ENCODE measurements around the gene MOG.
"Not testable (repeated sequence)": the region's sequence is repeated elsewhere in the genome, so short reads cannot be mapped to it uniquely, and the experiment has no call there.

DNA sequence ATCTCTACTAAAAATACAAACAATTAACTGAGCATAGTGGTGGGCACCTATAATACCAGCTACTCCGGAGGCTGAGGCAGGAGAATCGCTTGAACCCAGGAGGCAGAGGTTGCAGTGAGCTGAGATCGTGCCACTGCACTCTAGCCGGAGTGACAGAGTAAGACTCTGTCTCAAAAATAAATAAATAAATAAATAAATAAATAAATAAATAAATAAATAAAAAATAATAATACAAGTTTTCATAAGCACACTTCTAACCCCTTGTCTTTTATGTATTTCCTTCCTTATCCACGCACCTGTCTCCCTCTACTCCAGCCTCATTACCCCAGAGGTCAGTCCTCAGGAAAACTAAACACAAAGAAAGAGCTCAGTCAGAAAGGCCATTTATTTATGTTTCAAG is 15.2 kb downstream of the MOG start:
- TF ChIP-seq, protein P1, sequence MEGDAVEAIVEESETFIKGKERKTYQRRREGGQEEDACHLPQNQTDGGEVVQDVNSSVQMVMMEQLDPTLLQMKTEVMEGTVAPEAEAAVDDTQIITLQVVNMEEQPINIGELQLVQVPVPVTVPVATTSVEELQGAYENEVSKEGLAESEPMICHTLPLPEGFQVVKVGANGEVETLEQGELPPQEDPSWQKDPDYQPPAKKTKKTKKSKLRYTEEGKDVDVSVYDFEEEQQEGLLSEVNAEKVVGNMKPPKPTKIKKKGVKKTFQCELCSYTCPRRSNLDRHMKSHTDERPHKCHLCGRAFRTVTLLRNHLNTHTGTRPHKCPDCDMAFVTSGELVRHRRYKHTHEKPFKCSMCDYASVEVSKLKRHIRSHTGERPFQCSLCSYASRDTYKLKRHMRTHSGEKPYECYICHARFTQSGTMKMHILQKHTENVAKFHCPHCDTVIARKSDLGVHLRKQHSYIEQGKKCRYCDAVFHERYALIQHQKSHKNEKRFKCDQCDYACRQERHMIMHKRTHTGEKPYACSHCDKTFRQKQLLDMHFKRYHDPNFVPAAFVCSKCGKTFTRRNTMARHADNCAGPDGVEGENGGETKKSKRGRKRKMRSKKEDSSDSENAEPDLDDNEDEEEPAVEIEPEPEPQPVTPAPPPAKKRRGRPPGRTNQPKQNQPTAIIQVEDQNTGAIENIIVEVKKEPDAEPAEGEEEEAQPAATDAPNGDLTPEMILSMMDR (IDR thresholded peaks at IDR 0.05) = not testable (repeated sequence)
- TF ChIP-seq, protein P2, sequence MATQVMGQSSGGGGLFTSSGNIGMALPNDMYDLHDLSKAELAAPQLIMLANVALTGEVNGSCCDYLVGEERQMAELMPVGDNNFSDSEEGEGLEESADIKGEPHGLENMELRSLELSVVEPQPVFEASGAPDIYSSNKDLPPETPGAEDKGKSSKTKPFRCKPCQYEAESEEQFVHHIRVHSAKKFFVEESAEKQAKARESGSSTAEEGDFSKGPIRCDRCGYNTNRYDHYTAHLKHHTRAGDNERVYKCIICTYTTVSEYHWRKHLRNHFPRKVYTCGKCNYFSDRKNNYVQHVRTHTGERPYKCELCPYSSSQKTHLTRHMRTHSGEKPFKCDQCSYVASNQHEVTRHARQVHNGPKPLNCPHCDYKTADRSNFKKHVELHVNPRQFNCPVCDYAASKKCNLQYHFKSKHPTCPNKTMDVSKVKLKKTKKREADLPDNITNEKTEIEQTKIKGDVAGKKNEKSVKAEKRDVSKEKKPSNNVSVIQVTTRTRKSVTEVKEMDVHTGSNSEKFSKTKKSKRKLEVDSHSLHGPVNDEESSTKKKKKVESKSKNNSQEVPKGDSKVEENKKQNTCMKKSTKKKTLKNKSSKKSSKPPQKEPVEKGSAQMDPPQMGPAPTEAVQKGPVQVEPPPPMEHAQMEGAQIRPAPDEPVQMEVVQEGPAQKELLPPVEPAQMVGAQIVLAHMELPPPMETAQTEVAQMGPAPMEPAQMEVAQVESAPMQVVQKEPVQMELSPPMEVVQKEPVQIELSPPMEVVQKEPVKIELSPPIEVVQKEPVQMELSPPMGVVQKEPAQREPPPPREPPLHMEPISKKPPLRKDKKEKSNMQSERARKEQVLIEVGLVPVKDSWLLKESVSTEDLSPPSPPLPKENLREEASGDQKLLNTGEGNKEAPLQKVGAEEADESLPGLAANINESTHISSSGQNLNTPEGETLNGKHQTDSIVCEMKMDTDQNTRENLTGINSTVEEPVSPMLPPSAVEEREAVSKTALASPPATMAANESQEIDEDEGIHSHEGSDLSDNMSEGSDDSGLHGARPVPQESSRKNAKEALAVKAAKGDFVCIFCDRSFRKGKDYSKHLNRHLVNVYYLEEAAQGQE (IDR thresholded peaks at IDR 0.05; ENCODE audit: low read depth, low read length) = not testable (repeated sequence)
- not testable (repeated sequence) for TF ChIP-seq SMC3 (IDR thresholded peaks at IDR 0.05; ENCODE audit: low read depth, low read length); RCOR1 (IDR thresholded peaks at IDR 0.05; ENCODE audit: low read length); RXRA (IDR thresholded peaks at IDR 0.05; ENCODE audit: borderline replicate concordance, low read depth)

Measured in SK-N-SH (cell line).